ENCODE measurements around the gene SPTBN4. TPM values are rescaled to one million over a fixed set of nuclear protein-coding genes. Genes with fewer than 3 reads are reported as not detected.

Gene SPTBN4
- total RNA-seq, 1 donor from 2014 or later = 0.43 TPM

DNA sequence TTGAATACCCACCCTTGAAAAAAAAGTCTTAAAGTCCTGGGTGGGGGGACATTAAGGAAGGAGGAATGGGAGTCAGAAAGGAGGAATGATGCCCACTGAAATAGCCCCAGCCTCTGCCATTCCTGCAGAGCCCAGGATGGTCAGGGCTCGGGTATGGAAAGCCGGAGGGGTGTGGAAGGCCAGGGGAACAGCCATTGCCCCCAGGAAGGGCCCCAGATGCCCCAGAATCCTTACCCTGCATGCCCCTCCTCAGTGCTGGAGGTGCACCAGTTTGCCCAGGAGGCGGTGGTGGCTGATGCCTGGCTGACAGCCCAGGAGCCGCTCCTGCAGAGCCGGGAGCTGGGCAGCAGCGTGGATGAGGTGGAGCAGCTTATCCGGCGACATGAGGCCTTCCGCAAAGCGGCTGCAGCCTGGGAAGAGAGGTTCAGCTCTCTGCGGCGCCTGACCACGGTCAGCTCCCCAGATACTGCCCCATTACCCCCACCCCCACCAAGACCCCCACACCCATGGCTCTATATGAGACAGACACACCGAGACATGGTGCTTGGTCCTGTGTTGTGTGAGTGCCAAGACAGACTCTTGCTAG lies 99.2 kb downstream of the SPTBN4 start:
- no peaks in the 10 kb centered on the region for H3K36me3 ChIP-seq
- H3K4me3 ChIP-seq = no peak overlapping the region
- TF ChIP-seq CTCF (IDR thresholded peaks at IDR 0.05) = no peak
- peaks cover 20% of the 10 kb centered on the region for H3K27me3 ChIP-seq
- no peaks in the 10 kb centered on the region for H3K9me3 ChIP-seq
- intact Hi-C loops (cut with DNase I) = no loop called here
- DNase-seq (ENCODE audit: low spot score in 2 of 2) = no peak
- H3K4me1 ChIP-seq = peaks cover 2 to 11% of the 10 kb centered on the region in 2 donors
- no peak overlapping the region for H3K27ac ChIP-seq

GRCh38 chr19:40567040-40567749 lies 100.4 kb downstream of the SPTBN4 start:
- peaks cover 2 to 11% of the 10 kb centered on the region in 2 donors for H3K4me1 ChIP-seq
- intact Hi-C loops (cut with DNase I) = no loop called here
- TF ChIP-seq CTCF (IDR thresholded peaks at IDR 0.05) = no peak
- peaks cover 20% of the 10 kb centered on the region for H3K27me3 ChIP-seq
- no peak for DNase-seq (ENCODE audit: low spot score in 2 of 2)
- no peaks in the 10 kb centered on the region for H3K36me3 ChIP-seq
- H3K27ac ChIP-seq = no peak overlapping the region
- peak overlapping the region; percentile 40 to 56 for H3K4me3 ChIP-seq
- H3K9me3 ChIP-seq = no peaks in the 10 kb centered on the region

DNA sequence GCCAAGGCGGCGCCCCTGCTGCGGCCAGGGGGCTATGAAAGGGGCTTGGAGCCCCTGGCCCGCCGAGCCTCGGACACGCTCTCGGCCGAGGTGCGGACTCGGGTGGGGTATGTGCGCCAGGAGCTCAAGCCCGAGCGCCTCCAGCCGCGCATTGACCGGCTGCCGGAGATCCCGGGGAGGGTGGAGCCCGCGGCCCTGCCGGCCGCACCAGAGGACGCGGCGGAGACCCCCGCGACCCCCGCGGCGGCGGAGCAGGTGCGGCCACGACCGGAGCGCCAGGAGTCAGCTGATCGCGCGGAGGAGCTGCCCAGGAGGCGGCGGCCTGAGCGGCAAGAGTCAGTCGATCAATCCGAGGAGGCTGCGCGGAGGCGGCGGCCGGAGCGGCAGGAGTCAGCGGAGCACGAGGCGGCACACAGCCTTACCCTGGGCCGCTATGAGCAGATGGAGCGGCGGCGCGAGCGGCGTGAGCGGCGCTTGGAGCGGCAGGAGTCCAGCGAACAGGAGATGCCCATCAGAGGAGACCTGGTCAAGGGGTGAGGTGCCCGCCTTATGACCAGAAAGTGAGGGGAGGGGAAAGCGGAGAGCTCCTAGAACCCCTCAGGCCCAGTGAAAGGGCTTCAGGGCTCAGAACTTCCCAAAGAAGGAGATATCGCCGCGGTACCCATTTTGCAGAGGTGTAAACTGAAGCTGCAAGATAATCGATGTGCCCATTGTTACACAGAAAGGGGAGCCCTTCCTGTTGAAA lies 101.1 kb downstream of the SPTBN4 start:
- Histone ChIP-seq H3K4me1 (peaks cover 2 to 11% of the 10 kb centered on the region in 2 donors), H3K4me3 (peak overlapping the region; percentile 40 to 56), H3K27me3 (peaks cover 20% of the 10 kb centered on the region), H3K27ac (no peak overlapping the region), H3K36me3 (no peaks in the 10 kb centered on the region), H3K9me3 (no peaks in the 10 kb centered on the region)
- DNase-seq (ENCODE audit: low spot score in 2 of 2) = no peak
- TF ChIP-seq CTCF (IDR thresholded peaks at IDR 0.05) = no peak
- intact Hi-C loops (cut with DNase I) = no loop called here

GRCh38 chr19:40570313-40571004 lies 103.7 kb downstream of the SPTBN4 start:
- intact Hi-C loops (cut with DNase I) = loop anchor here (1.0 kb wide), 2 partner anchors 28 to 104 kb away; no protein-coding TSS in a partner anchor

More at GRCh38 chr19:40570313-40571004, 103.7 kb downstream of the SPTBN4 start:
- Histone ChIP-seq H3K27ac (peak overlapping the region; percentile 59 to 70), H3K36me3 (no peaks in the 10 kb centered on the region), H3K4me3 (peak overlapping the region; percentile 53 to 62), H3K9me3 (no peaks in the 10 kb centered on the region), H3K27me3 (peaks cover 20% of the 10 kb centered on the region), H3K4me1 (peaks cover 2 to 11% of the 10 kb centered on the region in 2 donors)
- peak; percentile 96 to 99 for DNase-seq (ENCODE audit: low spot score in 2 of 2)
- TF ChIP-seq CTCF (IDR thresholded peaks at IDR 0.05) = no peak
